Fibroblast of mammary gland (primary cell): Measurements from ENCODE around the gene ACYP2.

ENCODE experiments used
- DNase-seq: peaks from one replicate; pipeline ENCODE4 v3.0.0-alpha.2; 2010; ENCODE audit warnings: low read depth
- H3K4me3 ChIP-seq: 2 replicates; pipeline ENCODE4 v1.5.1; 2011; ENCODE audit warnings: low read depth, mild to moderate bottlenecking, low read length, moderate library complexity; ENCODE audit not compliant: control insufficient read depth
- CTCF ChIP-seq: conservative IDR thresholded peaks from 2 replicates; pipeline ENCODE4 v1.5.1; 2011; ENCODE audit warnings: low read depth, low read length, inconsistent platforms; ENCODE audit not compliant: control insufficient read depth, insufficient read depth

ACYP2 gene

GRCh38 chr2:54077088-54077900, 38.1 kb upstream of the ACYP2 start:
- TF ChIP-seq CTCF, result no peak
- no peak for DNase-seq

GRCh38 chr2:54079331-54079730, 36.1 kb upstream of the ACYP2 start:
- no peak for TF ChIP-seq CTCF
- DNase-seq, result no peak
- no peak overlapping the region for H3K4me3 ChIP-seq

More at GRCh38 chr2:54077088-54077900, 38.1 kb upstream of the ACYP2 start:
- H3K4me3 ChIP-seq, result no peak overlapping the region

GRCh38 chr2:54081574-54081973, 33.8 kb upstream of the ACYP2 start:
- TF ChIP-seq CTCF, result no peak
- peak; percentile 50 for DNase-seq

GRCh38 chr2:54083021-54083420, 32.4 kb upstream of the ACYP2 start:
- DNase-seq, result no peak
- no peak overlapping the region for H3K4me3 ChIP-seq
- TF ChIP-seq CTCF, result no peak

More at GRCh38 chr2:54081574-54081973, 33.8 kb upstream of the ACYP2 start:
- H3K4me3 ChIP-seq, result no peak overlapping the region

- DNase-seq, result peak; percentile 30
- no peak for TF ChIP-seq CTCF
Measured at GRCh38 chr2:54083445-54083844, 32.0 kb upstream of the ACYP2 start.

GRCh38 chr2:54084600-54084999, 30.8 kb upstream of the ACYP2 start:
- peak; percentile 29 for DNase-seq
- H3K4me3 ChIP-seq, result no peak overlapping the region
- TF ChIP-seq CTCF, result peak; percentile 41

More at GRCh38 chr2:54083445-54083844, 32.0 kb upstream of the ACYP2 start:
- no peak overlapping the region for H3K4me3 ChIP-seq
